Osteocyte (in vitro differentiated cells): Measurements from ENCODE around the gene INTS3. TPM values are rescaled to one million over a fixed set of nuclear protein-coding genes. Genes with fewer than 3 reads are reported as not detected.
"Not testable (repeated sequence)": the region's sequence is repeated elsewhere in the genome, so short reads cannot be mapped to it uniquely, and the experiment has no call there.

Experiments used
- DNase-seq: peaks from one replicate; pipeline ENCODE4 v3.0.0; 2021; ENCODE audit warnings: mixed read lengths; ENCODE audit not compliant: unreplicated experiment; ENCODE audit errors: extremely low spot score
- H3K27ac Mint-ChIP-seq: one replicate; pipeline ENCODE4 v1.8.0; 2021; ENCODE audit warnings: mild to moderate bottlenecking, mixed read lengths; ENCODE audit not compliant: unreplicated experiment
- H3K27me3 Mint-ChIP-seq: one replicate; pipeline ENCODE4 v1.8.0; 2021; ENCODE audit warnings: mixed read lengths; ENCODE audit not compliant: unreplicated experiment
- H3K36me3 Mint-ChIP-seq: one replicate; pipeline ENCODE4 v1.8.0; 2021; ENCODE audit warnings: mixed read lengths; ENCODE audit not compliant: unreplicated experiment
- H3K4me1 Mint-ChIP-seq: one replicate; pipeline ENCODE4 v1.8.0; 2021; ENCODE audit warnings: mixed read lengths; ENCODE audit not compliant: unreplicated experiment
- H3K4me3 Mint-ChIP-seq: one replicate; pipeline ENCODE4 v1.8.0; 2021; ENCODE audit warnings: mild to moderate bottlenecking, moderate library complexity, mixed read lengths; ENCODE audit not compliant: unreplicated experiment
- H3K9me3 Mint-ChIP-seq: one replicate; pipeline ENCODE4 v1.8.0; 2021; ENCODE audit warnings: mixed read lengths; ENCODE audit not compliant: unreplicated experiment
- total RNA-seq: library from RNA; stranded (reverse); gene quantifications from 2 replicates; pipeline ENCODE4 v1.2.1, GENCODE V29; 2021
- TF ChIP-seq, protein P1 (sequence below): fragments of 200-600 bp; sonication (generic); IDR thresholded peaks from 2 replicates; pipeline ENCODE4 v1.5.0; 2021; ENCODE audit warnings: antibody characterized with exemption, mild to moderate bottlenecking, moderate library complexity

The INTS3 gene
- total RNA-seq, 1 donor from 2014 or later: 65.9 TPM

DNA sequence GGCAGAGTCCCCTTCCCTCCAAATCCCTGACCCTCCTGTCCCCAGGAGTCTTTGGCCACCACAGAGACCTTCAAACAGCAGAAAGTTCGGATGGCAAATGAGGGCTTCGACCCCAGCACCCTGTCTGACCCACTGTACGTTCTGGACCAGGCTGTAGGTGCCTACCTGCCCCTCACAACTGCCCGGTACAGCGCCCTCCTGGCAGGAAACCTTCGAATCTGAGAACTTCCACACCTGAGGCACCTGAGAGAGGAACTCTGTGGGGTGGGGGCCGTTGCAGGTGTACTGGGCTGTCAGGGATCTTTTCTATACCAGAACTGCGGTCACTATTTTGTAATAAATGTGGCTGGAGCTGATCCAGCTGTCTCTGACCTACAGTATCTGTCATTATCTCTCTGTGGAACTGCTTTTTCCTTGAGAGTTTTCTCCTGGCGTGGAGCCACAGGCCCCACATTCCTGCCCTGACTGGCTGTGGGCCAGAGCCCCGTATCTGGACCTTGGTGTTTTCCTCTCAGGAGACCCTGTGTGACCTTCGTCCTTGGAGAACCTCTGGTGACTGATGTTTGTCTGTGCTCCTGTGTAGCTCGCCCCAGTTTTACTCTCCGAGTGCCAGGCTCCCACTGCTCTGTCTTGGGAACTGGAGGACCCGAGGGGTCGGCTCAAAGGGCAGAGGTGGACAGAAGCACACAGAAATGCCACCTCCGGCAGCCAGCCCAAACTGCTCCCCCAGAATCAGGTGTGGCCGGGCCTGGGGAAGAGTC, 52.1 kb downstream of the INTS3 start:
- H3K27ac Mint-ChIP-seq: no peak overlapping the region
- DNase-seq: no peak
- no peaks in the 10 kb centered on the region for H3K27me3 Mint-ChIP-seq
- H3K36me3 Mint-ChIP-seq: no peaks in the 10 kb centered on the region
- no peak overlapping the region for H3K4me3 Mint-ChIP-seq
- H3K4me1 Mint-ChIP-seq: peaks cover 20% of the 10 kb centered on the region
- TF ChIP-seq, protein P1, sequence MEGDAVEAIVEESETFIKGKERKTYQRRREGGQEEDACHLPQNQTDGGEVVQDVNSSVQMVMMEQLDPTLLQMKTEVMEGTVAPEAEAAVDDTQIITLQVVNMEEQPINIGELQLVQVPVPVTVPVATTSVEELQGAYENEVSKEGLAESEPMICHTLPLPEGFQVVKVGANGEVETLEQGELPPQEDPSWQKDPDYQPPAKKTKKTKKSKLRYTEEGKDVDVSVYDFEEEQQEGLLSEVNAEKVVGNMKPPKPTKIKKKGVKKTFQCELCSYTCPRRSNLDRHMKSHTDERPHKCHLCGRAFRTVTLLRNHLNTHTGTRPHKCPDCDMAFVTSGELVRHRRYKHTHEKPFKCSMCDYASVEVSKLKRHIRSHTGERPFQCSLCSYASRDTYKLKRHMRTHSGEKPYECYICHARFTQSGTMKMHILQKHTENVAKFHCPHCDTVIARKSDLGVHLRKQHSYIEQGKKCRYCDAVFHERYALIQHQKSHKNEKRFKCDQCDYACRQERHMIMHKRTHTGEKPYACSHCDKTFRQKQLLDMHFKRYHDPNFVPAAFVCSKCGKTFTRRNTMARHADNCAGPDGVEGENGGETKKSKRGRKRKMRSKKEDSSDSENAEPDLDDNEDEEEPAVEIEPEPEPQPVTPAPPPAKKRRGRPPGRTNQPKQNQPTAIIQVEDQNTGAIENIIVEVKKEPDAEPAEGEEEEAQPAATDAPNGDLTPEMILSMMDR: no peak
- no peaks in the 10 kb centered on the region for H3K9me3 Mint-ChIP-seq

DNA sequence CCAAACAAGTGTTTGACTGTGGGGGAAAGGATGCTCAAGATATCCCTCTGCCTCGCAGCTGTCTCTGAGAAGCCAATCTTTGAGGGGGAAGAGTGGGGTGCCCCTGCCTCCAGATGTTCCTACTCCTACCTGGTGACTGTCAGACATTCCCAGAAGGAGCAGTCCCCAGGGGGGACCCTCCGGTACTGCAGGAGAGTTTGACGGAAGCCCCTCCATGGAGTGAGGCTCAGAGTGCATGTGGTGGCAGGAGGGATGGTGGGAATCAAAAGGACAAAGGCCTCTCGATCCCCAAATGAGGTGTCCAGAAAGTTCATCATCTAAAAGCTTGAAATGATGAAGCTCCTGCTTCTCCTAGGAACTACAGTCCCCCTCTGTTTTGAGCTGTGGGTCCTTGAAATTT, 52.7 kb downstream of the INTS3 start:
- no peak for DNase-seq
- no peaks in the 10 kb centered on the region for H3K9me3 Mint-ChIP-seq
- TF ChIP-seq, protein P1: no peak
- H3K27ac Mint-ChIP-seq: no peak overlapping the region
- H3K4me3 Mint-ChIP-seq: no peak overlapping the region
- H3K4me1 Mint-ChIP-seq: peaks cover 16% of the 10 kb centered on the region
- H3K27me3 Mint-ChIP-seq: no peaks in the 10 kb centered on the region
- H3K36me3 Mint-ChIP-seq: no peaks in the 10 kb centered on the region

DNA sequence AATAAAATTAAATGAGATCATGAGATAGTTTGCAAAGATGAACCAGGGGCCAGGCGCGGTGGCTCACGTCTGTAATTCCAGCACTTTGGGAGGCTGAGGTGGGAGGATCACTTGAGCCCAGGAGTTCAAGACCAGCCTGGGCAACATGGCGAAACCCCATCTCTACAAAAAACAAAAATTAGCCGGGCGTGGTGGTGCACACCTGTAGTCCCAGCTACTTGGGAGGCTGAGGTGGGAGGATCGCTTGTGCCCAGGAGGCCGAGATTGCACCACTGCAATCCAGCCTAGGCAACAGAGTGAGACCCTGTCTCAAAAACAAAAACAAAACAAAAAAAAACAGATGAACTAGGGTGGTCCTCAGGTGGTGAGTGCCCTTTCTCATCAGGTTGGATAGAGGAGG, 54.8 kb downstream of the INTS3 start:
- not testable (repeated sequence) for H3K27me3 Mint-ChIP-seq, DNase-seq, H3K36me3 Mint-ChIP-seq, H3K9me3 Mint-ChIP-seq
- H3K4me3 Mint-ChIP-seq: peak overlapping the region; percentile 91
- H3K4me1 Mint-ChIP-seq: peaks cover 10% of the 10 kb centered on the region
- H3K27ac Mint-ChIP-seq: peak overlapping the region; percentile 98

DNA sequence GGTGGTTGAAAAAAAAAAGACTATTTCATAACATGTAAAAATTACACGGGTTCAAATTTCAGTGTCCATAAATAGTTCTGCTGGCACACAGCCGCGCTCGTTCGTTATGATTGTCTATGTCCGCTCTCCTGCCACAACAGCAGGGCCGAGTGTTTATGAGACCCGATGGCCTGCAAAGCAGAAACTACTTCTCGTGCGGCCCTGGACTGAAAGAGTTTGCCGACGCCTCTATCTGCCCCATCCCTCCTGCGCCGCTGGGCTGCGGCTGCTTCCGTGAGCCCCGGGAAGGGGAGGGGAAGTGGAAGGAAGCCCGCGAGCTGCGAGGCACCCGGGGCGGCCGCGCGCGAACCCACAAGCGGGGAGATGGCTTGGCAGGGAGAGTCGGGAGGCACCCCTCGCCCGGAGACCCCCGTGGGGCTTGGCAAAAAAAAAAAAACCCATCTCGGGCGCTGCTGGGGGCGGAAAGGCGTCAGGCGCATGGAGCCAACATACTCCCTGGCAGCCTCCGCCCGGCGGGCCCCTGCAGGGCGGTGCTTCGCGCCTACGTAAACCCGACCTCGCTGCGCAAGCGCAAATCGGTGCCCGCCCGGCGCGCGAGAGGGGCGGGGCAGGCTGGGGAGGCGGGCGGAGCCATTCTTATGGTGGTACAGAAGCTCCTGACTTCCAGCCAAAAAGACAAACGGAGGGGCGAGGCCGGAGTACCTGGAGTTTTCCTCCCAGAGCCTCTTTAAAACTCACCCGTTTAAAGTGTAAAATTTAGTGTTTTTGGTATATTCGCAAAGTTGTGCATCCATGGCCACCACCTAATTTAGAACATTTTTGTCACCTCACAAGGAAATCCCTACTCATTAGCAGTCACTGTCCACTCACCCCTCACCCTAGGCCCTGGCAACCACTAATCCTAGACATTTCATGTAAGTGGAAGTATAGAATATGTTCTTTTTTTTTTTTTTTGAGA, 55.7 kb downstream of the INTS3 start:
- peak overlapping the region; percentile 91 for H3K4me3 Mint-ChIP-seq
- H3K27ac Mint-ChIP-seq: peak overlapping the region; percentile 98
- no peaks in the 10 kb centered on the region for H3K36me3 Mint-ChIP-seq
- TF ChIP-seq, protein P1: peak; percentile 11
- no peaks in the 10 kb centered on the region for H3K9me3 Mint-ChIP-seq
- DNase-seq: peak; percentile 98
- H3K4me1 Mint-ChIP-seq: peaks cover 9% of the 10 kb centered on the region
- H3K27me3 Mint-ChIP-seq: peaks cover 12% of the 10 kb centered on the region

DNA sequence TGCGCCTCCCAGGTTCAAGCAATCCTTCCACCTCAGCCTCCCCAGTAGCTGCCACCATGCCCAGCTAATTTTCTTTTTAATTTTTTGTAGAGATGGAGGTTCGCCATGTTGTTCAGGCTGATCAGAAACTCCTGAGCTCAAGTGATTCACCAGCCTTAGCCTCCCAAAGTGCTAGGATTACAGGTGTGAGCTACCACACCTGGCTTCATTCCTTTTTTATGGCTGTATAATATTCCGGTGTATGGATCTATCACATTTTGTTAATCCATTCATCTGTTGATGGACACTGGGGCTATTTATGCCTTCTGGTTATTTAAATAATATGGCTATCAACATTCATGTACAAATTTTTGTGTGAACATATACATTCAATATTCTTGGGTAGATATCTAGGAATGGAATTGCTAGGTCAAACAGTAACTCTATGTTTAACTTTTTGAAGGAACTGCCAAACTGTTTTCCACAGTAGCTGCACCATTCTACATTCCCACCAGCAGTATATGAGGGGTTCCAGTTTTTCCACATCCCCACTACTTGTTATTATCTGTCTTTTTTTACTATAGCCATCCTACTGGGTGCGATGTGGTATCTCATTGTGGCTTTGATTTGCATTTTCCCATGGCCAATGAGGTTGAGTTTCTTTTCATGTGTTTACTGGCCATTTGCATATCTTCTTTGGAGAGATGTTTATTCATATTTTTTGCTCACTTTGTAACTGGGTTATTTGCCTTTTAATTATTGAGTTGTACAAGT, 58.4 kb downstream of the INTS3 start:
- TF ChIP-seq, protein P1: no peak
- no peak for DNase-seq
- H3K4me1 Mint-ChIP-seq: peaks cover 17% of the 10 kb centered on the region
- H3K36me3 Mint-ChIP-seq: no peaks in the 10 kb centered on the region
- no peak overlapping the region for H3K27ac Mint-ChIP-seq
- H3K27me3 Mint-ChIP-seq: peaks cover 18% of the 10 kb centered on the region
- H3K4me3 Mint-ChIP-seq: no peak overlapping the region
- no peaks in the 10 kb centered on the region for H3K9me3 Mint-ChIP-seq
